ENCODE results near the gene RCAN2.

Gene RCAN2

DNA sequence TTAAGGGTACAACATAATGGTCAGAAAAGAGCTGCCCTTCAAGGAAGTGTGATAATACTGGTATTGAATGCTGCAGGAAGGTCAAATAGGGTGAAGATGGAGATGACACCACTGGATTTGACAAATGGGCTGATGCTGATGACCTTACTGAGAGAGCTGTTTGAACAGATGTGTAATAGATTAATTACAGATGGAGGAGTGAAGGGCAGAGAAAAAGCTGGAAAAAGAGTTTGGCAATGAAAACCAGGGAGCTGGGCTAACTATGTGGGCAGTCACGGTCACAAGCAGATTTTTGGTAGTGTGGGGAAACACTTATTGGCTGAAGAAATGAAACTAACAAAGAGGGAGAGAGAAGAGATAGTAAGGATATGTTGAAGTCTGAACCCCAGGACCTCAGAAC lies 236.9 kb downstream of the RCAN2 start:
- DNase-seq (ENCODE audit: low read depth) = no peak

GRCh38 chr6:46251583-46252339 lies 239.5 kb downstream of the RCAN2 start:
- DNase-seq (ENCODE audit: low read depth) = no peak

GRCh38 chr6:46248143-46248542 lies 243.1 kb downstream of the RCAN2 start:
- DNase-seq (ENCODE audit: low read depth) = no peak

DNA sequence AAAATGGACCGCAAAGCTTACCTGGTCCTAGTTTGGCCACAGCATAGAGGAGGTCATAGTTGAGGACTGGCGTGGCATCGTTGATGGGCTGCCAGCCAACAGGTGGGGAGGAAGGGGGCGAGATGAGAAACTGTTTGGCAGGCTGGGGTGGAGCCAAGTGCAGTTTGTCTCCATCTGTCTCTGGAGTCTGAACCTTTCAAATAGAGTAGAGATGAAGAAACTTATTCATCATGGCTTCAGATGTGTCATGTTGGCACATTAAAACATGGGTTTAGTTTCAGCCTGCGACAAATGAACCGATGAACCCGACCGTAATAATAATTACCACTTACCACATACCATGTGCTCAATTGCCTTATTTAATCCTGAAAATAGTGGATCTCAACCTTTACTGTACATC lies 244.5 kb downstream of the RCAN2 start:
- DNase-seq (ENCODE audit: low read depth) = no peak

GRCh38 chr6:46246081-46246480 lies 245.2 kb downstream of the RCAN2 start:
- no peak for DNase-seq (ENCODE audit: low read depth)

DNA sequence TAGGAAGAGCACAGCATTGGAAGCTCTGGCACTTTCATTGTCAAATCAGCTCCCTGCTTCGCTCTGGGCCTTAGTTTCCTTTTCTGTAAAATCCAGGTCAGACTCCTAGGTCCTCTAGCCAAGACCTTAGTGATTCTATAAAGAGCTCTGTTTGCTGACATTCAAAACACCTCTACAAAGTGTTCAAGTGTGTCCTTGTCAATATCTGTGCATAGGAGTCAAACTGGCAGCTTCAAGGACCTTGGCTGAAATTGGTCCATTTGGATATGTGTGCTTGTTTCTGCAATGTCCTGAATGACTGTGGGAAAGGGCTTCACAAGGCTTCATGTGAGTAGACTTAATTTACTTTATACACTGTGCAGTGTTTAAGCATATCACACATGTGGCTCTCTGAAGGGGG lies 246.6 kb downstream of the RCAN2 start:
- no peak for DNase-seq (ENCODE audit: low read depth)

- DNase-seq (ENCODE audit: low read depth) = no peak
Observed at GRCh38 chr6:46243754-46244153, 247.5 kb downstream of the RCAN2 start.

- no peak for DNase-seq (ENCODE audit: low read depth)
Observed at GRCh38 chr6:46242921-46243320, 248.3 kb downstream of the RCAN2 start.

- DNase-seq (ENCODE audit: low read depth) = no peak
Observed at GRCh38 chr6:46240866-46241565, 250.2 kb downstream of the RCAN2 start.

- DNase-seq (ENCODE audit: low read depth) = no peak
Observed at GRCh38 chr6:46236752-46237151, 254.5 kb downstream of the RCAN2 start.

DNA sequence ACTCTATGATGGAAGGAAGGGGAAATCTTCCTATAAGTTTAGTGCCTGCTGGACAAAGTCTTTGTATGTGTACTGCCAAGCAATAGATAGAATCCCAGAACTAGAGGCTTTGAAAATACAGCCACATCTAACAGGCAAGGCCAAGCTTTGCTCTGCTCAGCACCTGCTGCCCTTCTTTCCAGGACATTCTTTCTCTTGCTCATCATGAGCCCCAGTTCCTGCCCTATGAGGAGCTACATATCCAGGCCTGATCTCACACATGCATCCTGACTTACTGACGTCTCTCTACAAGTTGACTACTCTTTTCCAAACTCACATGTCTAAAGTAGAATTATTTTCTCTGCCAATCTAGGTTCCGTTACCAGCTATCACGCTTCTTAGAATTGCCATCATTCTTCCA lies 256.0 kb downstream of the RCAN2 start:
- no peak for DNase-seq (ENCODE audit: low read depth)

- DNase-seq (ENCODE audit: low read depth) = no peak
Observed at GRCh38 chr6:46234700-46235099, 256.5 kb downstream of the RCAN2 start.

- no peak for DNase-seq (ENCODE audit: low read depth)
Observed at GRCh38 chr6:46234156-46234556, 257.1 kb downstream of the RCAN2 start.

- DNase-seq (ENCODE audit: low read depth) = no peak
Observed at GRCh38 chr6:46233129-46233528, 258.1 kb downstream of the RCAN2 start.

GRCh38 chr6:46222286-46222685 lies 269.0 kb downstream of the RCAN2 start:
- DNase-seq (ENCODE audit: low read depth) = no peak

DNA sequence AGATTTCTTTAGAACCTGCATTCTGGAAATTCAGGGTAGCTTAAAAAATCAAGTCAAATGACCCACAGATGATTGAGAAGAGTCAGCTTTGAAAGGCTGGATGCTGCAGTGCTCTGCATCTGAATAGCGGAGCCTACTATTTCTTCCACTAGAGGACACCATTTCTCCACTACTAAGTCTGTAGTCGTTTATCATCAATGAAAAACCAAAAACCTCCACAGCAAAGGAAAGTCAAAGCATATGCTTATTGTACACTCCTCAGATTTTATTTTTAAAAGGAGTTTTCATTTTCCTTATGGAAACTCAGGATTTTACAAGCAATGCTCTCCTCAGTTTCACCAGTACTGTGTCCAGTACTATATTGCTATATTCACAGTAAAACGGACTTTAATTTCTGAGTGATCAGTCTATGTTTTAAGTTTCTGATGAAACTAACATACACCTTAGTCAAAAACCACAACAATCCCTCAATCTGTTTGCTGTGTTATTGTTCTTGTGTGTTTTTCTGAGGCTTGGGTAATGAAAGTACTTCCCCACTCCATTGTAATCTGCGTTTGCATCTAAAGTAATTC lies 269.9 kb downstream of the RCAN2 start:
- DNase-seq (ENCODE audit: low read depth) = no peak

GRCh38 chr6:46220352-46221221 lies 270.7 kb downstream of the RCAN2 start:
- DNase-seq (ENCODE audit: low read depth) = no peak

- DNase-seq (ENCODE audit: low read depth) = no peak
Observed at GRCh38 chr6:46219661-46220060, 271.6 kb downstream of the RCAN2 start.

- no peak for DNase-seq (ENCODE audit: low read depth)
Observed at GRCh38 chr6:46218457-46218856, 272.8 kb downstream of the RCAN2 start.

GRCh38 chr6:46217671-46218131 lies 273.5 kb downstream of the RCAN2 start:
- no peak for DNase-seq (ENCODE audit: low read depth)

GRCh38 chr6:46216879-46217278 lies 274.4 kb downstream of the RCAN2 start:
- no peak for DNase-seq (ENCODE audit: low read depth)

DNA sequence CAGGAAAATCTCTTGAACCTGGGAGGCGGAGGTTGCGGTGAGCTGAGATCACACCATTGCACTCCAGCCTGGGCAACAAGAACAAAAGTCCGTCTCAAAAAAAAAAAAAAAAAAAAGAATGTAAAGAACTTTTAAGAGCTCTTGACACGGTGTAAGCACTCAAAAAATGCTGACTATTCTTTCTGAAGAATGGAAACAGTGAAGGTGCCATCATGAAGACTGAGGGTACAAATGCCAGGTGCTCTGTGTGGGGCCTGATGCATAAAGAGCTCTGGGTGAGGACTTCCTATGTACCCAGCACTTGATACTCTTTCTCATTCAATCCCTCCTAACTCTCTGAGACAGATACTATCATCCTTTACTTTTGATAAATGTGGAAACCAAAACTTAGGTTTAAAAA lies 275.5 kb downstream of the RCAN2 start:
- DNase-seq (ENCODE audit: low read depth) = no peak

Measured in stimulated activated CD8-positive, alpha-beta memory T cell treated with anti-CD3 and anti-CD28 coated beads, Interleukin-15, amount 100 ng/mL, for 1 hour (primary cell).